Upper lobe of left lung (tissue), 6 donors: ENCODE data around the gene HIPK1. TPM values are rescaled to one million over a fixed set of nuclear protein-coding genes. Genes with fewer than 3 reads are reported as not detected.
"Not testable (repeated sequence)": the region's sequence is repeated elsewhere in the genome, so short reads cannot be mapped to it uniquely, and the experiment has no call there.

Source experiments
- ATAC-seq, 2 donors: fragments of 200-7000 bp; cut with Tn5 transposase; one replicate each; pipeline ENCODE4 v1.9.1; 2022; ENCODE audit warnings: mild to moderate bottlenecking in 2 of 2, moderate library complexity in 2 of 2; ENCODE audit not compliant: low FRiP score in 2 of 2
- DNase-seq, 2 donors: peaks; one replicate each; pipeline ENCODE4 v3.0.0-alpha.2; 2019 to 2020
- H3K27ac ChIP-seq, 4 donors: fragments of 200-600 bp; sonication (generic); one replicate each; pipeline ENCODE4 v1.5.1; 2016 to 2019
- H3K27me3 ChIP-seq, 4 donors: fragments of 200-600 bp; sonication (generic); one replicate each; pipeline ENCODE4 v1.5.1; 2017 to 2019
- H3K36me3 ChIP-seq, 4 donors: fragments of 200-600 bp; sonication (generic); one replicate each; pipeline ENCODE4 v1.5.1; 2016 to 2019
- H3K4me1 ChIP-seq, 4 donors: fragments of 200-600 bp; sonication (generic); one replicate each; pipeline ENCODE4 v1.5.1; 2018 to 2019
- H3K4me3 ChIP-seq, 4 donors: fragments of 200-600 bp; sonication (generic); one replicate each; pipeline ENCODE4 v1.5.1; 2017 to 2019; ENCODE audit warnings: mild to moderate bottlenecking in 2 of 4, moderate library complexity in 1 of 4
- H3K9me3 ChIP-seq, 4 donors: fragments of 200-600 bp; sonication (generic); one replicate each; pipeline ENCODE4 v1.5.1; 2018 to 2019
- EP300 ChIP-seq, 4 donors: sonication (generic); formaldehyde crosslinking; IDR thresholded peaks; one replicate each; pipeline ENCODE4 v1.5.1; 2017; ENCODE audit warnings: antibody characterized with exemption in 4 of 4, control low read depth in 2 of 4
- POLR2A ChIP-seq, 4 donors: fragments of 450-650 bp; IDR thresholded peaks; one replicate each; pipeline ENCODE4 v1.5.1; 2016 to 2017; ENCODE audit warnings: antibody characterized with exemption in 4 of 4, mild to moderate bottlenecking in 2 of 4
- POLR2AphosphoS5 ChIP-seq, 2 donors: sonication (generic); formaldehyde crosslinking; IDR thresholded peaks; one replicate each; pipeline ENCODE4 v1.5.1; 2017; ENCODE audit warnings: antibody characterized with exemption in 2 of 2
- WGBS, 2 donors: methylation state at CpG; one replicate each; pipeline ENCODE4 v1.1.5; 2017 to 2018; 5-methylcytosine and 5-hydroxymethylcytosine counted together
- total RNA-seq, 6 donors: library from RNA; depleted of rRNA in 4 of 6; stranded (reverse); fragments of >200 nt in 4 of 6; gene quantifications; one replicate each; pipeline versions ENCODE4 v1.1.0 to v1.2.1, GENCODE V29; 2016 to 2021
- TF ChIP-seq, protein P1 (sequence below), 6 experiments: fragments of 450-650 bp in 4 of 6; fragments of 200-600 bp in 2 of 6; sonication (generic) in 2 of 6; IDR thresholded peaks; one replicate each; pipeline ENCODE4 v1.5.1; 2016 to 2019; ENCODE audit warnings: antibody characterized with exemption in 6 of 6
- donor health status: DM: no; HTN: no; CAD: no; lungs with moderate emphysema.
- donor health status: DM: no; HTN: yes; CAD: no; lungs with severe emphysema.

Gene HIPK1
- total RNA-seq, 6 donors from 2014 or later = 31.4 to 85.5 (median 64.0) TPM

DNA sequence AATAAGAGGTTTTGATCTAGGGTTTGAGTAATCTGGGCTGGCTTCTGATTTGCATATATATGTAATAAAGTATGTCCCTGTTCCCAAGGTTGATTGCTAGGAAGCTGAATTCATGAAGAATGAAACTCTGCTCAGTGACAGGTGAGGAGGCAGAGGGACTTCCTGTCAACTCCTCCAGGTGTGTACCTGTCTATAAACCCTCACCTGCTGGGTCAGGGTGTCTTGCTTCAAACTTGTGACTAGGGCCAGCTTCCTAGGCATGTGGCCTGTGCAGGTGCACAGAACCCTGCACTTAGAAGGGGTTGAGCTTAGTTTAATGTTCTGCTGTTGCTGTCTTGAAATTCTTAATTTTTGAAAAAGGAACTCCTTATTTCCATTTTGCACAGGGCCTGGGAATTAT, 71.3 kb downstream of the HIPK1 start:
- TF ChIP-seq POLR2A (IDR thresholded peaks at IDR 0.05) (no peak), POLR2AphosphoS5 (IDR thresholded peaks at IDR 0.05) (no peak), EP300 (IDR thresholded peaks at IDR 0.05) (no peak)
- TF ChIP-seq, protein P1, sequence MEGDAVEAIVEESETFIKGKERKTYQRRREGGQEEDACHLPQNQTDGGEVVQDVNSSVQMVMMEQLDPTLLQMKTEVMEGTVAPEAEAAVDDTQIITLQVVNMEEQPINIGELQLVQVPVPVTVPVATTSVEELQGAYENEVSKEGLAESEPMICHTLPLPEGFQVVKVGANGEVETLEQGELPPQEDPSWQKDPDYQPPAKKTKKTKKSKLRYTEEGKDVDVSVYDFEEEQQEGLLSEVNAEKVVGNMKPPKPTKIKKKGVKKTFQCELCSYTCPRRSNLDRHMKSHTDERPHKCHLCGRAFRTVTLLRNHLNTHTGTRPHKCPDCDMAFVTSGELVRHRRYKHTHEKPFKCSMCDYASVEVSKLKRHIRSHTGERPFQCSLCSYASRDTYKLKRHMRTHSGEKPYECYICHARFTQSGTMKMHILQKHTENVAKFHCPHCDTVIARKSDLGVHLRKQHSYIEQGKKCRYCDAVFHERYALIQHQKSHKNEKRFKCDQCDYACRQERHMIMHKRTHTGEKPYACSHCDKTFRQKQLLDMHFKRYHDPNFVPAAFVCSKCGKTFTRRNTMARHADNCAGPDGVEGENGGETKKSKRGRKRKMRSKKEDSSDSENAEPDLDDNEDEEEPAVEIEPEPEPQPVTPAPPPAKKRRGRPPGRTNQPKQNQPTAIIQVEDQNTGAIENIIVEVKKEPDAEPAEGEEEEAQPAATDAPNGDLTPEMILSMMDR (IDR thresholded peaks at IDR 0.05) = no peak
- ATAC-seq (no peak), DNase-seq (no peak)
- Histone ChIP-seq H3K27me3 (no peaks in the 10 kb centered on the region), H3K36me3 (no peaks in the 10 kb centered on the region), H3K27ac (no peak overlapping the region), H3K9me3 (peaks cover 1 to 6% (median 3%) of the 10 kb centered on the region in 4 donors), H3K4me1 (peaks cover 0 to 5% (median 0%) of the 10 kb centered on the region in 4 donors), H3K4me3 (no peak overlapping the region)

DNA sequence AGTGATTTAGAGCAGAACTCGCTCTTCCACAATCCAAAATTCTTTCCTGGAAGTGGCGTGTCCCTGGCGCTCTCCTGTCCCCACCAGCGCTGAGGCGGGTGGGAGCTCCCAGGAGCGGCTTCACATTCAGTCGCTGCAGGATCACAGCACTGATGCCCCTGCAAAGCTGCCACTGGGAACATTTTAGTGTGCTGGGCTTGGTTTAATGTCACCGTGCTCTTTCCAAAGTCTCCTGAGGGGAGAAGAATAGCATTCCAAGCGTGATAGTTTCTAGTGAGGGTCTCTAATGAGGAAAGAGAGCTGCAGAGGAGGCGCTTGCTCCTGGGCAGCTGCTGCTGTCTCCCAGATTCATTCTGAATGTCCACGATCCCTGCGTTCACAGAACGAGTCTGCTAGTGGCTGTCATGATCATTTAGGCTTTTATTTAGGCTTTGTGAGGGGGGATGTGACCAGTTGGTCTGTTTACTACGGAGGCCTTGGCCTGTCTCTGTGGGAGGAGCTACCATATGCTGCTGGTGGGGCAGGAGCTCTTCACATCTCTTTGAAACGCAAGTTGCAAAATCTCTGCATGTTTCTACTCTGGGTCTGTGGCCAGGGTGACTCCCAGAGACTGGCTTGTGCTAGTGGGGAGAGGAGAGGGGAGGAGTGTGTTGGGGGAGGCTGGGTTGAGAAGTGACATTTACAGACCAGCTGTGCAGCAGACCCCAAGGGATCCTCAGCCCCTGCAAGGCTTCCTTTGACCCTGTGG, 73.5 kb downstream of the HIPK1 start:
- Histone ChIP-seq H3K4me3 (no peak overlapping the region), H3K9me3 (no peaks in the 10 kb centered on the region), H3K4me1 (peaks cover 0 to 5% (median 0%) of the 10 kb centered on the region in 4 donors), H3K27me3 (no peaks in the 10 kb centered on the region), H3K36me3 (no peaks in the 10 kb centered on the region), H3K27ac (no peak overlapping the region)
- DNase-seq = peak in 1 of 2 donors; percentile 36
- ATAC-seq = no peak
- no peak for TF ChIP-seq POLR2A (IDR thresholded peaks at IDR 0.05)
- TF ChIP-seq, protein P1 (IDR thresholded peaks at IDR 0.05) = no peak
- TF ChIP-seq EP300 (IDR thresholded peaks at IDR 0.05) = no peak
- no peak for TF ChIP-seq POLR2AphosphoS5 (IDR thresholded peaks at IDR 0.05)
- 73 to 75% methylated on average over 15 of the region's 15 CpGs for WGBS, 2 donors

DNA sequence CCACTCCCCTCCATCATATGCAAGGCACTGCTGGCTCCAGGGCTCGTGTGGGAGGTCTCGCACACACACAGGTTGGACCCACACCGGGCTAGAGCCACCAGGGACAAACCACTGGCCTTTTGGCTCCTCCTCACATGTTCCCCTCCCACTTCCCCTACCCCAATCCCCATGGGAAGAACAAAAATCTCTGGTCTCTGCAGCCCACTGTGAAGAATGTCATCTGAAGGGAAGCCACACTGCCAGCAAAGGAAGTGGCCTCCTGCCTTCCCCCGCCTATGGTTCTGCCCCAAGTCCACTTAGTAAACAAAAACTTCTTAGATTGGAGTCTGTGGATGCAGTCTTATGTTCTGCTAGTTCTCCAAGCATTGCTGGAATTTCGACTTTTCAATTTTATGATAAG, 74.3 kb downstream of the HIPK1 start:
- Histone ChIP-seq H3K27me3 (no peaks in the 10 kb centered on the region), H3K4me1 (no peaks in the 10 kb centered on the region), H3K27ac (no peak overlapping the region), H3K4me3 (no peak overlapping the region), H3K36me3 (no peaks in the 10 kb centered on the region), H3K9me3 (no peaks in the 10 kb centered on the region)
- DNase-seq = peak in 1 of 2 donors; percentile 12
- no peak for ATAC-seq
- no peak for TF ChIP-seq POLR2A (IDR thresholded peaks at IDR 0.05)
- TF ChIP-seq EP300 (IDR thresholded peaks at IDR 0.05) = no peak
- TF ChIP-seq POLR2AphosphoS5 (IDR thresholded peaks at IDR 0.05) = no peak
- TF ChIP-seq, protein P1 (IDR thresholded peaks at IDR 0.05) = no peak
- WGBS, 2 donors = 66 to 72% methylated on average over 5 of the region's 5 CpGs

DNA sequence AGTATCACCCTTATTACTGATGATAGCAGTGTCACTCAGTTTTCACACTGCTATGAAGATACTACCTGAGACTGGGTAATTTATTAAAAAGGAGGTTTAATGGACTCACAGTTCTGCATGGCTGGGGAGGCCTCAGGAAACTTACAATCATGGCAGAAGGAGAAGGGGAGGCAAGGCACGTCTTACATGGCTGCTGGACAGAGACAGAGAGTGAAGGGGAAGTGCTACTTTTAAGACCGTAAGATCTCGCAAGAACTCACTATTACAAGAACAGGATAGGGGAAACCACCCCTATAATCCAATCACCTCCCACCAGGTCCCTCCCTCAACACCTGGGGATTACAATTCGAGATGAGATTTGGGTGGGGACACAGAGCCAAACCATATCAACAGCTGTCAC, 77.7 kb downstream of the HIPK1 start:
- 80 to 82% methylated on average over 4 of the region's 4 CpGs for WGBS, 2 donors
- H3K4me1 ChIP-seq, H3K36me3 ChIP-seq, DNase-seq, H3K27ac ChIP-seq, ATAC-seq, H3K9me3 ChIP-seq, H3K27me3 ChIP-seq, H3K4me3 ChIP-seq: not testable (repeated sequence)

DNA sequence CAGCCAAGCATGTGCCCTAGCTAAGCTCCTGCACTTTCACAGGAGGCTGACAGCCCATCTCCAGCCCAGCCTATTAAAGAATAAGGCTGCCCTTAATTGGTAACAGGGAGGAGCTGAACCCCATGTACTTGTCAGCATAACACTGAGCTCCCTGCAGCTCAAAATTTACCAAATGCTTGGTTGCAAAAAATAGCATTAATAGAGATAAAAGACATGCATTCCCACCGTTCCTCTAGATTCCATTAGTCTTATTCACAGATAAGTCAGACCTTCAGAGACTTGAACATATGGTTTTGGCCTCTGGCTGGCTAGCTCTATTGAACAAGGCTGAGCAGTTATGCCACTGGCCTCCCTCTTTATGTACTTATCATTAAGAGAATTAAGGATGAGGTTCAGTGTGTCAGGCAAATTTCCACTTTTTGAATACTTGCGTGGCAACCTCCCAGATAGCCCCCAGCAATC, 79.4 kb downstream of the HIPK1 start:
- Histone ChIP-seq H3K27me3 (no peaks in the 10 kb centered on the region), H3K9me3 (no peaks in the 10 kb centered on the region), H3K4me1 (no peaks in the 10 kb centered on the region), H3K27ac (no peak overlapping the region), H3K4me3 (no peak overlapping the region), H3K36me3 (no peaks in the 10 kb centered on the region)
- 78 to 84% methylated on average over 2 of the region's 2 CpGs for WGBS, 2 donors
- ATAC-seq (no peak), DNase-seq (no peak)
- no peak for TF ChIP-seq POLR2A (IDR thresholded peaks at IDR 0.05)
- TF ChIP-seq POLR2AphosphoS5 (IDR thresholded peaks at IDR 0.05) = no peak
- TF ChIP-seq, protein P1 (IDR thresholded peaks at IDR 0.05) = no peak
- TF ChIP-seq EP300 (IDR thresholded peaks at IDR 0.05) = no peak
